EH (cell line): Measurements from ENCODE around the gene ATF6.
"Not testable (repeated sequence)": the region's sequence is repeated elsewhere in the genome, so short reads cannot be mapped to it uniquely, and the experiment has no call there.

Experiments used
- DNase-seq: peaks from one replicate; pipeline ENCODE4 v3.0.0-alpha.2; 2015; ENCODE audit warnings: low read depth

Gene ATF6

GRCh38 chr1:161735837-161736236 lies 30.3 kb upstream of the ATF6 start:
- DNase-seq: no peak

GRCh38 chr1:161736335-161736969 lies 29.7 kb upstream of the ATF6 start:
- DNase-seq: peak; percentile 42

- DNase-seq: no peak
Observed at GRCh38 chr1:161737625-161738024, 28.5 kb upstream of the ATF6 start.

- DNase-seq: peak; percentile 87
Observed at GRCh38 chr1:161738627-161739287, 27.4 kb upstream of the ATF6 start.

- DNase-seq: peak; percentile 36
Observed at GRCh38 chr1:161739865-161740566, 26.1 kb upstream of the ATF6 start.

- no peak for DNase-seq
Observed at GRCh38 chr1:161740921-161741320, 25.2 kb upstream of the ATF6 start.

- DNase-seq: no peak
Observed at GRCh38 chr1:161743231-161743630, 22.9 kb upstream of the ATF6 start.

- no peak for DNase-seq
Observed at GRCh38 chr1:161747801-161748200, 18.3 kb upstream of the ATF6 start.

GRCh38 chr1:161749509-161750407 lies 16.4 kb upstream of the ATF6 start, which contains the start of gene DUSP12:
Gene DUSP12, plus strand, starts transcription at chr1:161749786. Its CDS starts 16 bp downstream, at chr1:161749802.
- peak; percentile 95 for DNase-seq

GRCh38 chr1:161763522-161764098 lies 2.5 kb upstream of the ATF6 start:
- peak; percentile 17 for DNase-seq

- DNase-seq: no peak
Observed at GRCh38 chr1:161768461-161768860, 2.3 kb downstream of the ATF6 start.

GRCh38 chr1:161768986-161769672 lies 3.0 kb downstream of the ATF6 start:
- peak; percentile 27 for DNase-seq

GRCh38 chr1:161769673-161770045 lies 3.5 kb downstream of the ATF6 start:
- not testable (repeated sequence) for DNase-seq

- no peak for DNase-seq
Observed at GRCh38 chr1:161770250-161770649, 4.1 kb downstream of the ATF6 start.

- DNase-seq: no peak
Observed at GRCh38 chr1:161771161-161771560, 5.0 kb downstream of the ATF6 start.

- no peak for DNase-seq
Observed at GRCh38 chr1:161771973-161772372, 5.9 kb downstream of the ATF6 start.

GRCh38 chr1:161772397-161772796 lies 6.3 kb downstream of the ATF6 start:
- no peak for DNase-seq

GRCh38 chr1:161773791-161774190 lies 7.7 kb downstream of the ATF6 start:
- no peak for DNase-seq

GRCh38 chr1:161777261-161777660 lies 11.1 kb downstream of the ATF6 start:
- no peak for DNase-seq

- no peak for DNase-seq
Observed at GRCh38 chr1:161778522-161778921, 12.4 kb downstream of the ATF6 start.

GRCh38 chr1:161779393-161779792 lies 13.3 kb downstream of the ATF6 start:
- DNase-seq: peak; percentile 65
